Measurements from ENCODE around the gene PXK.
A peak's percentile ranks its signal among the peaks of the same experiment; 100 is the strongest.
"Not testable (repeated sequence)": the region's sequence is repeated elsewhere in the genome, so short reads cannot be mapped to it uniquely, and the experiment has no call there.

PXK gene

GRCh38 chr3:58422756-58423325, 90.1 kb downstream of the PXK start:
- DNase-seq: no peak

- DNase-seq: no peak
These were observed 91.9 kb downstream of the PXK start for GRCh38 chr3:58424613-58425012.

- DNase-seq: no peak
These were observed 93.1 kb downstream of the PXK start for GRCh38 chr3:58425782-58426181.

GRCh38 chr3:58427661-58428361, 95.1 kb downstream of the PXK start:
- DNase-seq: no peak

GRCh38 chr3:58429657-58430056, 97.0 kb downstream of the PXK start:
- no peak for DNase-seq

GRCh38 chr3:58432905-58433304, 100.2 kb downstream of the PXK start:
- DNase-seq: no peak

GRCh38 chr3:58433400-58434167, 100.9 kb downstream of the PXK start, which contains the start of gene PDHB:
Gene PDHB (minus strand): TSS chr3:58433832. CDS start chr3:58433809, 23 bp downstream.
- peak; percentile 88 for DNase-seq

GRCh38 chr3:58434168-58434504, 101.4 kb downstream of the PXK start:
- no peak for DNase-seq

- DNase-seq: no peak
These were observed 101.8 kb downstream of the PXK start for GRCh38 chr3:58434511-58434910.

- no peak for DNase-seq
These were observed 102.3 kb downstream of the PXK start for GRCh38 chr3:58434990-58435389.

GRCh38 chr3:58437276-58437675, 104.6 kb downstream of the PXK start:
- not testable (repeated sequence) for DNase-seq

- not testable (repeated sequence) for DNase-seq
These were observed 108.3 kb downstream of the PXK start for GRCh38 chr3:58440996-58441355.

GRCh38 chr3:58441514-58442450, 109.1 kb downstream of the PXK start:
- no peak for DNase-seq

GRCh38 chr3:58452176-58452575, 119.5 kb downstream of the PXK start:
- DNase-seq: no peak

- no peak for DNase-seq
These were observed 126.5 kb downstream of the PXK start for GRCh38 chr3:58459160-58459559.

- DNase-seq: no peak
These were observed 130.1 kb downstream of the PXK start for GRCh38 chr3:58462829-58463180.

- DNase-seq: peak; percentile 76
These were observed 130.7 kb downstream of the PXK start for GRCh38 chr3:58463181-58463941.

- DNase-seq: no peak
These were observed 131.2 kb downstream of the PXK start for GRCh38 chr3:58463942-58464271.

GRCh38 chr3:58464866-58465265, 132.2 kb downstream of the PXK start:
- no peak for DNase-seq

GRCh38 chr3:58466899-58467563, 134.3 kb downstream of the PXK start:
- DNase-seq: no peak

GRCh38 chr3:58469096-58469495, 136.4 kb downstream of the PXK start:
- DNase-seq: no peak

Data from activated gamma-delta T cell treated with Interleukin-2 at 50 U/mL for 16 hours (primary cell).